GM12878 (cell line): ENCODE measurements around the gene JTB. TPM values are rescaled to one million over a fixed set of nuclear protein-coding genes. Genes with fewer than 3 reads are reported as not detected.
"Not testable (repeated sequence)": the region's sequence is repeated elsewhere in the genome, so short reads cannot be mapped to it uniquely, and the experiment has no call there.

ENCODE experiments used
- ATAC-seq: fragments of 200-7000 bp; cut with Tn5 transposase; 3 replicates; pipeline ENCODE4 v1.9.1; 2020; ENCODE audit warnings: mild to moderate bottlenecking, moderate library complexity
- BruUV-seq: library from RNA; stranded (reverse); fragments of 400-500 nt; replicated peaks from 2 replicates; lab custom pipeline; 2021; lab: Mats Ljungman, UMichigan
- CTCF ChIA-PET: fragments of 300-600 bp; sonication (Branson Sonifier 250); formaldehyde crosslinking; extraction: SDS; loops from one replicate; lab custom pipeline; 2021; ENCODE audit warnings: inconsistent platforms; lab: Yijun Ruan, JAX
- POLR2A ChIA-PET: fragments of 350-600 bp; formaldehyde crosslinking; extraction: SDS; loops from one replicate; lab custom pipeline; 2021; ENCODE audit warnings: inconsistent platforms; lab: Charles Lee
- RAD21 ChIA-PET: fragments of 300-600 bp; sonication (Branson Sonifier 250); formaldehyde crosslinking; loops from one replicate; lab custom pipeline; 2023; ENCODE audit warnings: antibody characterized with exemption; ENCODE audit not compliant: unreplicated experiment; lab: Charles Lee
- SMC1A ChIA-PET: fragments of 300-600 bp; sonication (Branson Sonifier 250); formaldehyde crosslinking; loops from one replicate; lab custom pipeline; 2023; ENCODE audit not compliant: unreplicated experiment, uncharacterized antibody; lab: Charles Lee
- DNase-seq: peaks from one replicate; pipeline ENCODE4 v3.0.0-alpha.2; 2011; ENCODE audit warnings: low read depth, low spot score
- FAIRE-seq: peaks from 3 replicates; lab custom pipeline; 2011; peaks lifted over from hg19 to GRCh38; lab: Jason Lieb, UNC
- H2AFZ ChIP-seq: 2 replicates; pipeline ENCODE4 v1.6.0; 2011; ENCODE audit warnings: low read depth, low read length, control low read depth; ENCODE audit not compliant: control insufficient read depth
- H3K27ac ChIP-seq: 2 replicates; pipeline ENCODE4 v1.5.1; 2011; ENCODE audit warnings: control low read depth; ENCODE audit not compliant: control insufficient read depth, insufficient read depth
- H3K27me3 ChIP-seq, 2 experiments: replicated peaks in 1 of 2; 2 replicates each; pipeline versions ENCODE4 v1.6.0 to v1.6.1; 2011; ENCODE audit warnings: low read length in 1 of 2; ENCODE audit not compliant: control insufficient read depth in 2 of 2, insufficient read depth in 2 of 2
- H3K36me3 ChIP-seq, 2 experiments: 2 replicates each; pipeline ENCODE4 v1.5.1; 2011; ENCODE audit warnings: low read length in 1 of 2; ENCODE audit not compliant: control insufficient read depth in 2 of 2, insufficient read depth in 2 of 2
- H3K4me1 ChIP-seq: 2 replicates; pipeline ENCODE4 v1.6.1; 2011; ENCODE audit warnings: mild to moderate bottlenecking, low read length, moderate library complexity, mixed read lengths; ENCODE audit not compliant: control insufficient read depth, insufficient read depth
- H3K4me2 ChIP-seq: 2 replicates; pipeline ENCODE4 v1.6.0; 2011; ENCODE audit warnings: control low read depth; ENCODE audit not compliant: control insufficient read depth, insufficient read depth
- H3K4me3 ChIP-seq: fragments of 200-600 bp; sonication (generic); 2 replicates; pipeline ENCODE4 v1.5.1; 2016
- H3K79me2 ChIP-seq: 2 replicates; pipeline ENCODE4 v1.6.0; 2011; ENCODE audit warnings: low read length; ENCODE audit not compliant: control insufficient read depth, insufficient read depth
- H3K9ac ChIP-seq: 2 replicates; pipeline ENCODE4 v1.8.0; 2011; ENCODE audit warnings: low read length, control low read depth, mixed read lengths; ENCODE audit not compliant: control insufficient read depth, insufficient read depth
- H3K9me3 ChIP-seq: replicated peaks from 3 replicates; pipeline ENCODE4 v1.5.1; 2011; ENCODE audit warnings: mild to moderate bottlenecking, low read length; ENCODE audit not compliant: control insufficient read depth, insufficient read depth
- H4K20me1 ChIP-seq: 2 replicates; pipeline ENCODE4 v1.6.0; 2011; ENCODE audit not compliant: control insufficient read depth, insufficient read depth
- BACH1 ChIP-seq: fragments of 450-650 bp; IDR thresholded peaks from 2 replicates; pipeline ENCODE4 v1.6.1; 2017; ENCODE audit warnings: mild to moderate bottlenecking, borderline replicate concordance
- CREM ChIP-seq: IDR thresholded peaks from 2 replicates; pipeline ENCODE4 v1.6.1; 2014; ENCODE audit warnings: antibody characterized with exemption, low read depth
- GABPA ChIP-seq: IDR thresholded peaks from 2 replicates; pipeline ENCODE4 v1.6.1; 2014; ENCODE audit warnings: antibody characterized with exemption, low read depth, mild to moderate bottlenecking, inconsistent platforms
- HCFC1 ChIP-seq: fragments of 150-350 bp; IDR thresholded peaks from 2 replicates; pipeline ENCODE4 v1.6.1; 2014; ENCODE audit warnings: low read length
- IRF3 ChIP-seq: fragments of 450-650 bp; IDR thresholded peaks from 2 replicates; pipeline ENCODE4 v1.6.1; 2014; ENCODE audit warnings: mild to moderate bottlenecking
- KAT2A ChIP-seq: conservative IDR thresholded peaks from 2 replicates; pipeline ENCODE4 v1.6.1; 2011; ENCODE audit warnings: low read depth, low read length; ENCODE audit not compliant: control insufficient read depth
- KLF5 ChIP-seq: fragments of 450-650 bp; IDR thresholded peaks from 2 replicates; pipeline ENCODE4 v1.6.1; 2014; ENCODE audit warnings: mild to moderate bottlenecking; ENCODE audit not compliant: partially characterized antibody
- MEF2A ChIP-seq: IDR thresholded peaks from 2 replicates; pipeline ENCODE4 v1.6.1; 2011; ENCODE audit warnings: low read depth, mild to moderate bottlenecking, low read length, moderate library complexity; ENCODE audit not compliant: insufficient read depth
- MTA3 ChIP-seq: IDR thresholded peaks from 2 replicates; pipeline ENCODE4 v1.6.1; 2012; ENCODE audit warnings: low read length, inconsistent platforms, borderline replicate concordance
- NR2F1 ChIP-seq: fragments of 450-650 bp; conservative IDR thresholded peaks from 2 replicates; pipeline ENCODE4 v1.6.1; 2017; ENCODE audit warnings: mild to moderate bottlenecking
- POLR2AphosphoS5 ChIP-seq: IDR thresholded peaks from 2 replicates; pipeline ENCODE4 v1.6.1; 2011; ENCODE audit warnings: mild to moderate bottlenecking, low read length, inconsistent platforms
- POU2F2 ChIP-seq: IDR thresholded peaks from 3 replicates; pipeline ENCODE4 v1.6.1; 2011; ENCODE audit warnings: low read depth, mild to moderate bottlenecking, low read length, borderline replicate concordance
- SPI1 ChIP-seq: IDR thresholded peaks from 2 replicates; pipeline ENCODE4 v1.6.1; 2011; ENCODE audit warnings: low read depth, mild to moderate bottlenecking, low read length, moderate library complexity, borderline replicate concordance; ENCODE audit not compliant: insufficient read depth
- STAT3 ChIP-seq: IDR thresholded peaks from 2 replicates; pipeline ENCODE4 v1.6.1; 2011; ENCODE audit warnings: low read depth, low read length, improper control_type of control experiment
- TAF1 ChIP-seq: IDR thresholded peaks from 2 replicates; pipeline ENCODE4 v1.6.1; 2011; ENCODE audit warnings: mild to moderate bottlenecking, low read depth, low read length, borderline replicate concordance
- WGBS: methylation state at CpG from one replicate; pipeline ENCODE4 v1.1.6; 2016; ENCODE audit warnings: low lambda C conversion rate; ENCODE audit not compliant: insufficient replicate concordance, insufficient coverage; ENCODE audit errors: missing lambda C conversion rate; 5-methylcytosine and 5-hydroxymethylcytosine counted together
- in situ Hi-C: fragments of 300-500 bp; cut with MboI; formaldehyde crosslinking; loops from 9 replicates; pipeline ENCODE4 v1.14.3; 2018; ENCODE audit warnings: mixed read lengths
- intact Hi-C: fragments of 100-400 bp; cut with micrococcal nuclease; formaldehyde crosslinking; loops from one replicate; pipeline ENCODE4 v1.14.2; 2022; ENCODE audit not compliant: unreplicated experiment
- polyA plus RNA-seq, 11 experiments: library from polyadenylated mRNA; depleted of rRNA in 4 of 11; unstranded in 6 of 11; stranded (reverse) in 5 of 11; fragments of >200 nt; fragmentation: Nextera tagmentation in 4 of 11; fragmentation: Illumina TruSeq in 1 of 11; extraction: Ambion mirVana in 4 of 11; extraction: Trizol in 1 of 11; gene quantifications; 1 replicate in 1 of 11; 2 replicates in 10 of 11; pipeline versions ENCODE4 v1.2.1 to v1.2.3, GENCODE V29; 2011 to 2016; ENCODE audit warnings: inconsistent platforms in 2 of 11, missing spikeins in 2 of 11, low read depth in 1 of 11
- total RNA-seq, 4 experiments: library from RNA; depleted of rRNA in 3 of 4; stranded (reverse); fragments of >200 nt in 3 of 4; fragmentation: Illumina TruSeq in 1 of 4; extraction: Trizol in 1 of 4; gene quantifications; 2 replicates each; pipeline versions ENCODE4 v1.2.1 to v1.2.3, GENCODE V29; 2013 to 2021
- TF ChIP-seq, protein P1 (sequence below): IDR thresholded peaks from 2 replicates; pipeline ENCODE4 v1.6.1; 2012; ENCODE audit warnings: low read depth, low read length, improper control_type of control experiment

JTB gene
- total and polyA plus RNA-seq, 10 of the 15 experiments (the other 5 are each of a cell fraction or from before 2014, with no cell fraction given), result 25.0 to 298 (median 155) TPM

DNA sequence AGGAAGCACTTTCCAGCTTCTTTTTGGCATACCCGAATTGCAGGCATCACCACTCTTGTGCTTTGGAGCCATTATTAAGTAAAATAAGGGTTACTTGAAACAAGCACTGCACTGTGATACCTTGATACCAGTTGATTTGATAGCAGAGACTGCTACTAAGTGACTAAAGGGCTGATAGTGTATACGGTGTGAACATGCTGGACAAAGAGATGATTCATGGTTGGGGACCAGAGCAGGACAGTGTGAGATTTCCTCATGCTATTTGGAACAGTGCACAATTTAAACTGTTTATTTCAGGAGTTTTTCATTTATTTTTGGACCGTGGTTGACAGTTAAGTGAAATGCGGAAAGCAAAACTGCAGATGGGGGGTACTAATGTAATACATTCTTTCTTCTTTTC is 22.9 kb upstream of the JTB start:
- RAD21 ChIA-PET, result no interaction called here
- H3K27ac ChIP-seq, result no peak overlapping the region
- SMC1A ChIA-PET, result no interaction called here
- ATAC-seq, result no peak
- H3K9ac ChIP-seq, result no peak overlapping the region
- no peak for DNase-seq
- WGBS, result 68% methylated on average over 4 of the region's 4 CpGs
- in situ Hi-C loops (no loop called here), intact Hi-C loops (no loop called here)
- H3K4me3 ChIP-seq, result no peak overlapping the region
- POLR2A ChIA-PET, result interaction anchor here (2.3 kb wide), 1 partner anchor 10 kb away, joined by 11 read pairs; the partner anchor contains the start of gene RPS27
- CTCF ChIA-PET, result no interaction called here
- H2AFZ ChIP-seq, result no peak overlapping the region
- BruUV-seq, result no TSS peak
- no peaks in the 10 kb centered on the region for H3K79me2 ChIP-seq
- no peak overlapping the region for H3K4me2 ChIP-seq
- no peaks in the 10 kb centered on the region for H3K27me3 ChIP-seq
- no peak for FAIRE-seq
- H3K36me3 ChIP-seq, result no peaks in the 10 kb centered on the region
- TF ChIP-seq CREM, result no peak
- TF ChIP-seq, protein P1, sequence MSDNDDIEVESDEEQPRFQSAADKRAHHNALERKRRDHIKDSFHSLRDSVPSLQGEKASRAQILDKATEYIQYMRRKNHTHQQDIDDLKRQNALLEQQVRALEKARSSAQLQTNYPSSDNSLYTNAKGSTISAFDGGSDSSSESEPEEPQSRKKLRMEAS, result no peak
- no peak for TF ChIP-seq POLR2AphosphoS5
- TF ChIP-seq STAT3, result no peak
- TF ChIP-seq HCFC1, result no peak
- TF ChIP-seq BACH1, result no peak
- no peak for TF ChIP-seq NR2F1
- no peak for TF ChIP-seq GABPA
- no peak for TF ChIP-seq MEF2A
- TF ChIP-seq SPI1, result no peak
- no peak for TF ChIP-seq IRF3
- no peak for TF ChIP-seq KLF5
- no peak for TF ChIP-seq POU2F2
- TF ChIP-seq TAF1, result no peak
- TF ChIP-seq KAT2A, result no peak
- no peak for TF ChIP-seq MTA3
- H3K4me1 ChIP-seq, result no peaks in the 10 kb centered on the region
- no peaks in the 10 kb centered on the region for H3K9me3 ChIP-seq
- no peaks in the 10 kb centered on the region for H4K20me1 ChIP-seq

DNA sequence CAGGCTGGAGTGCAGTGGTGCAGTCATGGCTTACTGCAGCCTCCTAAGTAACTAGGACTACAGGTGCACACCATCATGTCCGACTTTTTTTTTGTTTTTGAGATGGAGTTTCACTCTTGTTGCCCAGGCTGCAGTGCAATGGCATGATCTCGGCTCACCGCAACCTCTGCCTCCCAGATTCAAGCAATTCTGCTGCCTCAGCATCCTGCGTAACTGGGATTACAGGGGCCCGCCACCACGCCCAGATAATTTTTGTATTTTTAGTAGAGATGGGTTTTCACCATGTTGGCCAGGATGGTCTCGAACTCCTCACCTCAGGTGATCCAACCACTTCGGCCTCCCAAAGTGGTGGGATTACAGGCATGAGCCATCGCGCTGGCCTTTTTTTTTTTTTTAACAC is 19.4 kb upstream of the JTB start:
- SMC1A ChIA-PET, intact Hi-C loops, ATAC-seq, FAIRE-seq, H2AFZ ChIP-seq, CTCF ChIA-PET, RAD21 ChIA-PET, H3K27me3 ChIP-seq, POLR2A ChIA-PET, H3K4me3 ChIP-seq, H3K9ac ChIP-seq, H3K27ac ChIP-seq, BruUV-seq, H3K4me1 ChIP-seq, DNase-seq, H3K9me3 ChIP-seq, H4K20me1 ChIP-seq, H3K4me2 ChIP-seq: not testable (repeated sequence)
- Histone ChIP-seq H3K79me2 (peaks cover 11% of the 10 kb centered on the region), H3K36me3 (peaks cover 0 to 14% of the 10 kb centered on the region in 2 experiments; a peak in 3 of 4 replicates)
- in situ Hi-C loops, result loop anchor here (10.0 kb wide), 1 partner anchor 492 kb away; no protein-coding TSS in a partner anchor
- WGBS, result 89% methylated on average over 10 of the region's 10 CpGs
